Medulla oblongata (tissue), 1 donor: ENCODE results near the gene KCNK4.
A peak's percentile ranks its signal among the peaks of the same experiment; 100 is the strongest.

Experiments
- DNase-seq: peaks from one replicate; pipeline ENCODE4 v3.0.0-alpha.2; 2015; ENCODE audit errors: extremely low spot score

Gene KCNK4

DNA sequence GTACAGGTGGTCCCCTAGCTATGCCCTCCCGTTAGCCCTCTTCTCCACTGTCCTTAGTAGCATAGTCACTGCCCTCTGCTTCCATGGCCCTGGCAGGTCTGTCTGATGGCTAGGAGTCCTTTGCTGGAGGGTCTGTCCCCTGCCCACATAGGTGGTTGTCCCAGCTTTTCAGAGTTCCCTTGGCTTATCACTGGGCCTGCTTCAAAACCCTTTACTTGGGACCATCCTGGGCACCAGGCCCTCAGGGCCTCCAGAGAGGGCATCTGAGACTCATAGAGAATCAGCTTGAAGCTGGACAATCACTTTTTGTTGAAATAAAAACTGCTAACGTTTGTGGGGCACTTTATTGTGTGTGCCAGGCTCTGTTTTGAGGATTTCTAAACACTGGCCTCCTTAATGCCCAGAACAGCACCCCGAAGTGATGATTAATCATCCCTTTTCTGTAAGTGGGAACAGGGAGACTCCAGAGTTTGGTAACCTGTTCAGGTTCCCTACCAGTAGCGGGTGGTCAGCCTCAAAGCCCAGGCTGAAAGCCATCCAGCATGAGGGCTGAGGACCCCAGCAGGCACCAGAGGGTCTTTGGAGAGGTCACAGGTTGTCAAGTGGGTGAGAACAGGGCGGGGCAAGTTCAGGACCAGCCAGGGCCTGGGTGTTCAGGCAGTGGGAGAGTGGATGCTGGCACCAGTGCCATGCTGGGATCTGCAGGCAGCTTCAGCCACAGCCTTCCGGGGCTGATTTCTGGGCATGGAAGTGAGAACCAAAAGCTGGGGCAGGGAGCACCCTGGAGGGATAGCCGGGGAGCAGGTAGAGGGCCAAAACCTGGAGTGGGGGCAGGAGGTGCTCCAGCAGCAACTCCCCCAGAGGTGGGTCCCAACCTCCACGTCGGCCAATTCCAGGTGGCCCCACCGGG is 495 bp upstream of the KCNK4 start:
- DNase-seq: peak; percentile 23

DNA sequence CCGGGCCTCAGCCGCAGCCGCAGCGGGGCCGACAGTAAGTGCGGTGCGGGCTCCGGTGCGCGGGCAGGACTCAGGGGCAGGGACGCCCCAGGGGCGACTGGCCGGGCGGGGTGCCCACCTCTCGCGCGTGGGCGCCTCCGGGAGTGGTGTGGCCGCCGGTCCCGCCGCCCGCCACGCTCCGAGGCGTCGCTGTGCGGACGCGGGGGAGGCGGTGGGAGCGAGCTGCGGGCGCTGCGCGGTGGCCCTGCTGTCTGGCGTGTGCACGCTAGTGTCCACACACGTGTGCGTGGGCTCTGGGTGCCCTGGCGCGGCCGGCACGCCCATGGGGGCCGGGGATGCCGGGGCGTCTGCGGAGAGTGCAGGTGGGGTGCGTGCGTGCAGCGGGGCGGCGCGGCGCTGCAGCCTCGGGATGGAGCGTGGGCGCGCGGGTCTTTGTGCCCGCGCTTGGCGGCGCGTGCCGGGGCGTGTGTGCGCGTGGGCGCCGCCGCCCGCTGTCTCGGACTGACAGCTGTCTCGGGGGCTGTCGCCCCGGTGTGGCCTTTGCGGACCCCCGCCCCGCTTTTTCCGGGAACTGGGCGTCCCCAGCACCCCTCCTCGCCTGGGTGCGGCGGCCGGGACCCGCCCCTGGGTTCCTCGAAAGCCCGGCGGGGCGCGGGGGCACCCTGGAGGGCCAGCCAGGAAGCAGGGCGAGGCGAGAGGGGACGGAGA is 804 bp downstream of the KCNK4 start:
- no peak for DNase-seq

GRCh38 chr11:64292460-64293254 is 1.6 kb downstream of the KCNK4 start:
- DNase-seq: no peak

- no peak for DNase-seq
Observed at GRCh38 chr11:64294774-64295173, 3.7 kb downstream of the KCNK4 start.

GRCh38 chr11:64295760-64296159 is 4.7 kb downstream of the KCNK4 start:
- DNase-seq: no peak

DNA sequence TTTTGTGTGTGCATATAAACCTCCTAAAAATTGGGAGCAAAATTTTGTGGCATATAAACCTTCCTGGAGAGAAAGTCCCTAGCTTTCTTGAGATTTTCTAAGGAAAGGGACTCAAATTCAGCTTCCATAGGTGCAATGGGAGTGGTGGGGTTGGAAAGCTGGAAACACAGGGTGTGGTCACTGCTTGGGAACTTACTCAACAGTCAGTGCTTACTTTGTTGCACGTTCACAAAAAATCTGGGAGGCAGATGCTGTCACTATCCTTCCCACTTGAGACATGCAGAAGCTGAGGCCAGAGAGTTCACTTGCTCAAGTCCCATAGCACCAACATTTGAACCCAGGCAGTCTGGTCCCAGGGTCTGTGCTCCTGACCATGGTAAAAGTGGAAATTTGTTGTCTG is 5.1 kb downstream of the KCNK4 start:
- DNase-seq: no peak

DNA sequence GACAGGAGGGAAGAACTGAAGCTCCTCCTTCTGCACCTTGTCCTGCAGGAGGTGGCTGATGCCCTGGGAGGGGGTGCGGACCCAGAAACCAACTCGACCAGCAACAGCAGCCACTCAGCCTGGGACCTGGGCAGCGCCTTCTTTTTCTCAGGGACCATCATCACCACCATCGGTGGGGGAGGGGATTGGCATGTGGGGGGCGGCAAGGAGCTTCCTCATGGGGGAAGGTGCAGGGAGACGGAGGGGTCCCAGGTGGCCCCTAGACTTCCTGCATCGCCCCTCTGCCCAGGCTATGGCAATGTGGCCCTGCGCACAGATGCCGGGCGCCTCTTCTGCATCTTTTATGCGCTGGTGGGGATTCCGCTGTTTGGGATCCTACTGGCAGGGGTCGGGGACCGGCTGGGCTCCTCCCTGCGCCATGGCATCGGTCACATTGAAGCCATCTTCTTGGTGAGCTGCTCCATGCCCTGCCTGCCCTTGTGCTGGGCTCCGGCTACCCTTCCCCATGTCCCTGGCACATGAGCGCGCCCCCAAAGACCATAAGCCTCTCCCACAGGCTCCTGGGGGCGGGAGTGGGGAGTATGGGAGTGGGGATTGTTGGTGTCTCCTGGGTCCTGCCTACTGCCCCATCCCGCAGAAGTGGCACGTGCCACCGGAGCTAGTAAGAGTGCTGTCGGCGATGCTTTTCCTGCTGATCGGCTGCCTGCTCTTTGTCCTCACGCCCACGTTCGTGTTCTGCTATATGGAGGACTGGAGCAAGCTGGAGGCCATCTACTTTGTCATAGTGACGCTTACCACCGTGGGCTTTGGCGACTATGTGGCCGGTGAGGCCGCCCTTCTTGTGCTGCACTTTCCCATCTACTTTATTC is 6.0 kb downstream of the KCNK4 start:
- DNase-seq: no peak

- no peak for DNase-seq
Observed at GRCh38 chr11:64297699-64298358, 6.7 kb downstream of the KCNK4 start.

- DNase-seq: peak; percentile 73
Observed at GRCh38 chr11:64298966-64299846, 8.1 kb downstream of the KCNK4 start.

DNA sequence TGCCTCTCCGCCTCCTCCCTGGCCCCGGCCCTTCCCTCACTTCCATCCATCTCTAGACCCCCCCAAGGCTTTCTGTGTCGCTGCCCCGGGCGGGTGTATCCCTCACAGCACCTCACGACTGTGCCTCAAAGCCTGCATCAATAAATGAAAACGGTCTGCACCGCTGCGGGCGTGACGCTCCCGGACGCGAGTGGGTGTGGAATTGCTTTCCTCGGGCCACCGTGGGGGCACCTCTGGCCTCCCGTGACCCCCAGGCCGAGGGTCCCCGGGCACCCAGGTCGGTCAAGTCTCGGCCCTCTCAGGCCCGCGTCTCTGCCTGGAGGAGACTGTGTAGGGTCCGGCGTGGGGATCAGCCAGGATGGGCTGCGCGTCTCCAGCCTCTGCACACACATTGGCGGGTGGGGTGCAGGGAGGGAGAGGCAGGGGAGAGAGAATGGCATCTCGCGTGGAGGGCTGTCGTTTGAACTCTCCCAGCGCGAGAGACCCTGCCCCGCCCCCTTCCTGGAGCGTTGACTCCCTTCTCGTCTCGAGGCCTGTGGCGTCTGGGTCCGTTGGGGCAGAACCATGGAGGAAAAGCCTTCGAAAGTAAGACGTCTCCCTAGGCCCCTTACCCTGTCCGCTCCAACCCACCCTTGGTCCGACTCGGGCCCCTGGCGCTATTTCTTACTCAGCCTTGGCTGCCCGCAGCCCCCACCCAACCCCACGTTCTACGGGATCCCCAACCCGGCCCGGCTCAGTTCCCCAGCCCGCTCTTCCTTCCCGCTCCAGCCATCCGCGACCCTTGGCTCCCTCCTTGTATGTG is 8.9 kb downstream of the KCNK4 start, which contains the start of gene CATSPERZ:
Gene CATSPERZ (plus strand): TSS at position 512 of the 802 bp plus-strand sequence. CDS start 53 bp downstream, at position 565.
- DNase-seq: no peak

DNA sequence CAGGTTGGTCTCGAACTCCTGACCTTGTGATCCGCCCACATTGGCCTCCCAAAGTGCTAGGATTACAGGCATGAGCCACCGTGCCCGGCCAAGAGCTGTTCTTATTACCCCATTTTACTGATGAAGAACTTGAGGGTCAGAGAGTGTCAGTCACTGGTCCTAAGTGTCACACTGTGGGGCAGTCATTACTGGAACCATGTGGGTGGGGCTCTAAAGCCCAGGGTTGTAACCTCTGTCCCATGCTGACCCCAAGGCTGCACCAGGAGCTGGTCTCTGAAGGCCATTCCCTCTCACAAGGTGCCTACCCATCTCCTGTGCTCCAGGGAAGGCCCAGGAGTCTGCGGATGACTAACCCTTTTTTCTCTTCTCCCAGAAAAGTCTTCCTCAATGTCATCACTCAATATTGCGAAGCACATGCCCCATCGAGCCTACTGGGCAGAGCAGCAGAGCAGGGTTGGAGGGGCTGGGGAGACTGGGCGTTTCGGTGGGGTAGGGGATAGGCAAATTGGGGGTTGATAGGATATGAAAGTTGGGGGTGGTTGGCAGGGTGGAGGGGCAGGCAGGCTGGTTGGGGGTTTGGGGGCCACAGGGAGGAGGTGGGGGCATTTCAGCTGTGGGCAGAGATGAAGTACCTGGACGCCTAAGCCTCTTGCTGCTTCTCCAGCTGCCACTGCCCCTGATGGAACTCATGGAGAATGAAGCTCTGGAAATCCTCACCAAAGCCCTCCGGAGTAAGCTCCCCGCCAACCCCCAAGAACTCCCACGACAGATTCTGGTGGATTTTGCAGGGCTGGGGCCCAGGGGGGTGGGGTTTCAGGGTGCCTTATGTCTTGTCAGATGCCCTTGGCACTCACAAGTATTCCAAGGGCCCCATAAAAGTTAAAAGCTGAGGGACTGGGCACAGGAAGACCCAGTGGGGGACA is 12.3 kb downstream of the KCNK4 start:
- DNase-seq: no peak

GRCh38 chr11:64304032-64304315 is 12.9 kb downstream of the KCNK4 start:
- DNase-seq: no peak

- DNase-seq: peak; percentile 91
Observed at GRCh38 chr11:64304316-64305072, 13.4 kb downstream of the KCNK4 start.

DNA sequence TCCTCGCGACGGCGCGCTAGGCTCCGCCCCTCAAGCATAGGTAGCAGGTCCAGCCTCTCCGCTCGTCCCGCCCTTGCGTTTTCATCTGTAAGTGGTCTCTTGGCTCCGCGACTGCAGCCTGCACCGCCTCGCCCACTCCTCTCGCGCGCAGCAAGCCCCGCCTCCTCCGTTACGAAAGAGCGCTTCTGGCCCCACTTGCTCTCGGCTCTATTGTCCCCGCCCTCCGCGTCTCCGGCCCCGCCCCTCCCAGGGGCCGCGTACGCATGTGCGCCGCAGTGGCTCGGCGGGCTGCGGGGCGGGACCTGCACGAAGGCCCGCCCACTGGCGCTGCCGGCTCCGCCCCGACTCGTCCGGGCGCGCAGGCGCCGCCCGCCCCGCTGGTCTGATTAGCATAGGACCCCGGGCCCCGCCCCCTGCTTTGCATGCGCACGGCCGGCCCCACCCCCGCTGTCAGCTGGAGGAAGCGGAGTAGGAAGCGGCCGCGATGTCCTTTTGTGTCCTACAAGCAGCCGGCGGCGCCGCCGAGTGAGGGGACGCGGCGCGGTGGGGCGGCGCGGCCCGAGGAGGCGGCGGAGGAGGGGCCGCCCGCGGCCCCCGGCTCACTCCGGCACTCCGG is 14.1 kb downstream of the KCNK4 start, which contains the start of gene ESRRA:
Gene ESRRA (plus strand): TSS at position 450 of the 616 bp plus-strand sequence. CDS start 1,656 bp downstream, outside the sequence.
- peak; percentile 99 for DNase-seq

DNA sequence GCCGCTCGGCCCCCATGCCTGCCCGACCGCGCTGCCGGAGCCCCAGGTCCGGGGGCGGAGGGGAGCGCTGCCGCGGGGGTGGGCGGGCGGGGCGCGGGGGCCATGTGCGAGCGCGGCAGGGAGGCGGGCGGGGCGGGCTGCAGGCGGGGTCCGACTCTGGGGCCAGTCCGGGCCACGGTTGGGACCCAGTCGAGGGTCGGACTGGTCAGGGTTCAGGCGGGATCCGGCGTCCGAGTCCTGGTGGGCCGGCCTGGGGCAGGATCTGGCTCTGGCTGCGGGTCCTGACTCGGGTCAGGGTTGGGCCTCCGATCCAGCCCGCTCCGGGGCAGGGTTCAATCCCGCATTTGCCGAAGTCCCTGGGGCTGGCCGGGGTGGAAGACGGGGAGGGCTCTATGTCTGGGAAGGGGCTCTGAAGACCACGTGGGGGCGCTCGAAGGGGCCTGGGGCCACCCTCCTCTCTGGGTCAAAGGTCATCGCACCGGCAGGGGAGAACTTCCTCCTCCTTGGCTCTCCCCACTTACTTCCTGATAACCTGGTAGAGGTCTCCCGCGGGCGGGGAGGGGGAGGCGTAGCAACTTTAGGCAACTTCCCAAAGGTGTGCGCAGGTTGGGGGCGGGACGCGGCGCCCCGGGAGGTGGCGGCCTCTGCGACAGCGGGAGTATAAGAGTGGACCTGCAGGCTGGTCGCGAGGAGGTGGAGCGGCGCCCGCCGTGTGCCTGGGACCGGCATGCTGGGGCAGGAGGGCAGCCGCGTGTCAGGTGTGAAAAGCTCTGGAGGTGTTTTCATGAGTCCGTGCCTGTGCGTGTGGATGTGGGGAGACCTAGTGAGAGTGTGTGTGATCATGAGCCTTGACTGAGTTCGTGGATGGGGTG is 14.8 kb downstream of the KCNK4 start:
- peak; percentile 70 for DNase-seq

DNA sequence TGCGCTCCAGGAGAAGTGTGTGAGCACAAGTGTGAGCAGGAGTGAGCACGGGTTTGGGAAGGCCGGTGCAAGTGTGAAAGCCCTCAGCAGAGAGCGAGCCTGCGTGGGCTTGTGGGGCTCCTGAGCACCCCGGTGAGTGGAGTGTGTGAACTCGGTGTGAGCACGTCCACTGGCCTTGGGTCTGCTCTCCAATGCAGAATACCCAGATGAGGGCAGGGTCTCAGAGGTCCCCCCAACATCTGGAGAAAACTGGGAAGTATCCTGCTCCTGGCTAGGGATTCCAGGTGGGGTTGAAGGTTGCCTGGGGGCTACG is 15.4 kb downstream of the KCNK4 start:
- peak; percentile 22 for DNase-seq
